HG03139 (cell line): ENCODE results near the gene OR4B1.
A peak's percentile ranks its signal among the peaks of the same experiment; 100 is the strongest.
"Not testable (repeated sequence)": the region's sequence is repeated elsewhere in the genome, so short reads cannot be mapped to it uniquely, and the experiment has no call there.

ENCODE experiments used
- ATAC-seq: cut with Tn5 transposase; IDR thresholded peaks from one replicate; pipeline ENCODE4 v1.9.1; 2021; ENCODE audit not compliant: unreplicated experiment

Gene OR4B1, protein sequence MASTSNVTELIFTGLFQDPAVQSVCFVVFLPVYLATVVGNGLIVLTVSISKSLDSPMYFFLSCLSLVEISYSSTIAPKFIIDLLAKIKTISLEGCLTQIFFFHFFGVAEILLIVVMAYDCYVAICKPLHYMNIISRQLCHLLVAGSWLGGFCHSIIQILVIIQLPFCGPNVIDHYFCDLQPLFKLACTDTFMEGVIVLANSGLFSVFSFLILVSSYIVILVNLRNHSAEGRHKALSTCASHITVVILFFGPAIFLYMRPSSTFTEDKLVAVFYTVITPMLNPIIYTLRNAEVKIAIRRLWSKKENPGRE

DNA sequence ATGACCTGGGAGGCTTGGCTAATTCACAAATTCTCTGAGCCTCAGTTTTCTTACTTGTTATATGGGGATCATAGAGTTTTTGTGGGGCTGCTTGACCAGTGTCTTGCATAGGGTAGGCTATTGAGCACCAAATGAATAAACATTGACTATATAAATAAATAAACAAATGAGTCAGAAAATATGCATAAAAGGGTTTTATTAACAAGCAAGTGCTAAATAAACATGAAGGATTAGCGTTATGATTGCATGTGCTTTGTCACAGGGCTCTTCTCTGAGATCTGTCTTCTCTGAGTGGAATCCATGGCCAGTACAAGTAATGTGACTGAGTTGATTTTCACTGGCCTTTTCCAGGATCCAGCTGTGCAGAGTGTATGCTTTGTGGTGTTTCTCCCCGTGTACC lies at the start of gene OR4B1:
Gene OR4B1, plus strand, starts transcription at position 301 of the 400 bp plus-strand sequence. Its CDS starts 0 bp downstream, at position 301.
- no peak for ATAC-seq

DNA sequence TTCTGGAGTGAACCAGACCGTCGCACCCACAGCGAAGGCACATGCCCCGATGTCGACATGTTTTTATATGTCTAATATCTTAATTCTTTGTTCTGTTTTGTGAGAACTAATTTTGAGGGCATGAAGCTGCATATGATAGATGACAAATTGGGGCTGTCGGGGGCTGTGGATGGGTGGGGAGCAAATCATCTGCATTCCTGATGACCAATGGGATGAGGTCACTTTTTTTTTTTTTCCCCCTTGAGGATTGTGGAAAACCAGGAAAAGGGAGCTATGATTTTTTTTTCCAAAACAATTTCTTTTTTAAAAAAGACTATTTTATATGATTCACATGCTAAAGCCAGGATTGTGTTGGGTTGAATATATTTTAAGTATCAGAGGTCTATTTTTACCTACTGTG lies 49.2 kb upstream of the OR4B1 start:
- ATAC-seq, result no peak

- no peak for ATAC-seq
These were observed 47.8 kb upstream of the OR4B1 start for GRCh38 chr11:48168815-48169214.

DNA sequence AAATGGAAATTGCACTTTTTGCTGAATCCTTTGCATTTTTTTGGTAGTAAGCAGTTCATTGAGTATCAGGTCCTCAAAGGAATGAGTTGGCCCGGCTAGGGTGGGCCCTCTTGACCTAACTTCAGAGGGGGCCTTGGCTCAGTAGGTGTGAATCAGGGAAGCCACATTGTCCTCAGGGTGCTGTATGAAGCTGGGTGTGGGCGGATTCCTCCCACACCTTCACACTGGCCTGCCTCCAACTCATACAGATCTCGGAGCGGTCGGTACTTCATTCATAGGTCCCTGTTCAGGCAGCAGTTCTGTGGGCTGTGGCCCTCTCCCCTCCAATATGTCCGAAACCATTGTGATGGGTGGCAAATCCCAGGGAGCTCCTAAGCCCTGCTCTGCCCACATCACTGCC lies 47.4 kb upstream of the OR4B1 start:
- no peak for ATAC-seq

- no peak for ATAC-seq
These were observed 46.9 kb upstream of the OR4B1 start for GRCh38 chr11:48169717-48170116.

DNA sequence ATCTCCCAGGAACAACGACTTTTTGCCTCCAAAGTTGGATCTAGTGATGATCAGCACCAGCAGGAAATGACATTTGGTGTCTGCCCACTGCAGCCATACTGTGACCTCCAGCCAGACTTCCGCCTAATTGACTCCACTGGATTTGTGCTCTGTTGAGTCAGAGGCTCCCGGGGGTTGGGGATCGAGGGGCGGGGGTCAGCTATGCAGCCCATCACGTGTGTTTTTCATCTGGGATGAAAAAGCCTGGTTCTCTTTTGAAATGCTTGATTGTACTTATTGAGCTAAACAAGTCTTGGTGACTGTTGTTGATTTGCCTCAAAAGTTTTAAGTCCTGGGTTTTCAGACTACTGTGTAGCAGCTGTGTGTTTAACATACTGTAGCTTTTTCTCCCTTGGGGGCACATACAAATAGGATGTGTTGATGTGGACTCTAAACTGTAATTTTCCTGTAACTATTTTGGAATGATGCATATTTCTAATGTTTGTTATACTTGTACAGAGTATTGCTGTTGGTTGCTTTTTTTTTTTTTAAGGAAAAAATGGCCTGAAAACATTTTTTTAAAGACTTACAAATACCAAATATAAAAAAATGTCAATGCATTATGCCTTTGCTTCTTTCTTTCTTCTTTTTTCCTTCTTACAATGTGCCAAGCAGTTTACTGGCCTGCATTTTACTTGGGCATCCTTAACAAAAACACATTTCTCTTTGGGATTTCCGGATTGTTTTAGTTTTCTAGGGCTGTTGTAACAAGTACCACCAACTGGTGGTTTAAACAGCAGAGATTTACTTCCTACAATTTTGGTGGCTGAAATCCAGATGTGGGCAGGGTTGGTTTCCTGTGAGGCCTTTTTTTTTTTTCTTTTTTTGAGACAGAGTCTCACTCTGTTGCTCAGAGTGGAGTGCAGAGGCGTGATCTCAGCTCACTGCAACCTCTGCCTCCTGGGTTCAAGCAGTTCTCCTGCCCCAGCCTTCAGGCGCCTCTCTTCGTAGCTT lies 46.1 kb upstream of the OR4B1 start:
- ATAC-seq, result no peak

- ATAC-seq, result peak; percentile 70
These were observed 43.6 kb upstream of the OR4B1 start for GRCh38 chr11:48172818-48173609.

GRCh38 chr11:48177661-48178060 lies 38.9 kb upstream of the OR4B1 start:
- no peak for ATAC-seq

DNA sequence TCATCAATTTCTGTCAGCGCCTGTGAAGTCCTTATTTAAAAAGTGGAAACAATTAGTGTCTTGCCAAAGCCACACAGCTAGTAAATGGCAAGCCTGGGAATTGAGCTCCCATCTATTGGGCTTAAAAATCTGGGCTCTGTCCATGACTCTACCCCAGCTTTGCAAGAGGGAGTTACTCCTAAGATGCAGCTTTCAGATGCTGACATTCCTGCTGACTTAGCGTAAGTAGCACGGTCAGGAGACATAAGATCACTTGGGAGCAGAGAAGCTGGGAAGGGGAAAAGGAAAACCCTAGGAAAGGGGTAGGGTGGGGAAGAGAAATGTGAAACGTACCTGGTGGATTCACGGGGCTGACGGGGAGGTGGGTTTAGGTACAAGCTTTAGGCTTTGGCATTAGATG lies 36.0 kb upstream of the OR4B1 start:
- ATAC-seq, result no peak

- ATAC-seq, result no peak
These were observed 33.6 kb upstream of the OR4B1 start for GRCh38 chr11:48182860-48183526.

- no peak for ATAC-seq
These were observed 32.2 kb upstream of the OR4B1 start for GRCh38 chr11:48184452-48184851.

- ATAC-seq, result not testable (repeated sequence)
These were observed 25.5 kb upstream of the OR4B1 start for GRCh38 chr11:48190906-48191654.

GRCh38 chr11:48193876-48194275 lies 22.7 kb upstream of the OR4B1 start:
- ATAC-seq, result no peak

DNA sequence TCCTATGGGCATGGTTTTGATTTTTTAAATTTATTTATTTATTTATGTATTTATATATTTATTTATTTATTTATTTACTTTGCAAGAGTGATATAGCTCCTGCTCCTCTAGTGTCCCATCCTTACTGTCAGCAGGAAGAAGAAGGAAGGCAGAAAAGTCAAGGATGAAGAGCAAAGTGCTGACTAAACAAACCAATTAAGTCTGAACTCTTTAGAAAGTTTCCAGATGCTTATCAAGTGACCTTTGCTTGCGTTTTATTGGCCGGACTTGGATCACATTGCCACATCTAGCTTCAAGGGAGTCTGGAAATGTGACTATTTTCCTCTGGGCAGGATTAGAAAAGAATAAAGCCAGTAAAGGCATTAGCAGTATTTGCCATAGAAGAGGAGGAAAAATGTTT lies 8.7 kb upstream of the OR4B1 start:
- ATAC-seq, result no peak

GRCh38 chr11:48210052-48210451 lies 6.6 kb upstream of the OR4B1 start:
- no peak for ATAC-seq

- no peak for ATAC-seq
These were observed 12.2 kb downstream of the OR4B1 start for GRCh38 chr11:48228761-48229160.

DNA sequence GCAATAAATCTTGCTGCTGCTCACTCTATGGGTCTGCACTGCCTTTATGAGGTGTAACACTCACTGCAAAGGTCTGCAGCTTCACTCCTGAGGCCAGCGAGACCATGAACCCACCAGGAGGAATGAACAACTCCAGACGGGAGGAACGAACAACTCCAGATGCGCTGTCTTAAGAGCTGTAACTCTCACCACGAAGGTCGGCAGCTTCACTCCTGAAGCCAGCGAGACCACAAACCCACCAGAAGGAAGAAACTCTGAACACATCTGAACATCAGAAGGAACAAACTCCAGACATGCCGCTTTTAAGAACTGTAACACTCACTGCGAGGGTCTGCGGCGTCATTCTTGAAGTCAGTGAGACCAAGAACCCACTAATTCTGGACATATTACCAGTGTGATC lies 13.4 kb downstream of the OR4B1 start:
- not testable (repeated sequence) for ATAC-seq

- no peak for ATAC-seq
These were observed 21.1 kb downstream of the OR4B1 start for GRCh38 chr11:48237727-48238126.

DNA sequence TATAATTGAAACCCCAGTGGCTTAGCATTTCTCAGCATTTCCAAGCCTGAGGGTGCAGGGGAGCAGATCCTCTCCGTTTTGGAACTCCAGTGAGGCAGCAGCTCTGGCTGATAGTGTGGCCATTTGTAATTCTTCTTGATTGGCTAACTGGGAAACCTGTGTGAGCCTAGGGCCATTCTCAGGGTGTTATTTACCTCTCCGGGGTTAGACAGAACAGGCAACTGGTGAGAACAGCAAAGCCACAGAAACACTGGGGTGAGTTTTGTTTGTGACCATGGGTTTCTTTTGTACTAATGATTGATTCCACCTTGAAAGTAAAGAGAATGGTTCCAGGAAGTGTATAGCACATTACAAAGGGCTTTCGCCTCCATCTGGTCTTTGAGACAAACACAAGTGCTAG lies 25.9 kb downstream of the OR4B1 start:
- ATAC-seq, result no peak

DNA sequence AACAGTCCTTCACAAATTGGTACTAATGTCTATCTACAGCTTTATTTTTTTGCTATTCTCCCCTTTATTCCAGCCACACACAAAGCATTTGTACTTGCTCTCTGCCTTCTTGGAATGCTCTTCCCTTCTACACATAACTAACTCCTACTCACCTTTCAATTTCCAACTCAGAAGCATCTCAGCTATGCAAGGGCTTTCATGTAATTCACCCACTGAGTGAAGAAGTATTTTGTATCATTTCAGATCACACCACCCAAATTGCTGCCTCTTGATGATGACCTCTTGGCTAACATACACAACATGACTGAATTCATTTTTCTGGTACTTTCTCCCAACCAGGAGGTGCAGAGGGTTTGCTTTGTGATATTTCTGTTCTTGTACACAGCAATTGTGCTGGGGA lies 28.2 kb downstream of the OR4B1 start, which contains the start of gene OR4X2:
Gene OR4X2, plus strand, starts transcription at position 301 of the 400 bp plus-strand sequence. Its CDS starts 0 bp downstream, at position 301.
- ATAC-seq, result no peak
